Keratinocyte (primary cell): Measurements from ENCODE around the gene CUTC. TPM values are rescaled to one million over a fixed set of nuclear protein-coding genes. Genes with fewer than 3 reads are reported as not detected.

Experiments
- DNase-seq: peaks from one replicate; pipeline ENCODE4 v3.0.0-alpha.2; 2011; ENCODE audit warnings: low read depth, missing footprints, low spot score
- FAIRE-seq: peaks from 2 replicates; lab custom pipeline; 2011; peaks lifted over from hg19 to GRCh38; lab: Jason Lieb, UNC
- H2AFZ ChIP-seq: 2 replicates; pipeline ENCODE4 v1.6.0; 2012; ENCODE audit warnings: low read length, control low read depth, inconsistent platforms; ENCODE audit not compliant: control insufficient read depth
- H3K27ac ChIP-seq: 2 replicates; pipeline ENCODE4 v1.5.1; 2011; ENCODE audit warnings: low read length; ENCODE audit not compliant: control insufficient read depth, insufficient read depth
- H3K27me3 ChIP-seq: 3 replicates; pipeline ENCODE4 v1.6.0; 2011; ENCODE audit warnings: low read length; ENCODE audit not compliant: control insufficient read depth, insufficient read depth; ENCODE audit errors: extremely low read depth
- H3K36me3 ChIP-seq, 2 experiments: 2 replicates in 1 of 2; 3 replicates in 1 of 2; pipeline ENCODE4 v1.5.1; 2011; ENCODE audit warnings: low read length in 2 of 2, mild to moderate bottlenecking in 1 of 2; ENCODE audit not compliant: control insufficient read depth in 2 of 2, insufficient read depth in 2 of 2; ENCODE audit errors: extremely low read depth in 1 of 2
- H3K4me1 ChIP-seq: 3 replicates; pipeline ENCODE4 v1.5.1; 2011; ENCODE audit warnings: low read length; ENCODE audit not compliant: control insufficient read depth, insufficient read depth; ENCODE audit errors: extremely low read depth
- H3K4me2 ChIP-seq: 3 replicates; pipeline ENCODE4 v1.6.0; 2011; ENCODE audit warnings: low read depth, low read length; ENCODE audit not compliant: control insufficient read depth, insufficient read depth; ENCODE audit errors: extremely low read depth
- H3K4me3 ChIP-seq, 3 experiments: fragments of 200-600 bp in 1 of 3; sonication (generic) in 1 of 3; 2 replicates in 2 of 3; 3 replicates in 1 of 3; pipeline ENCODE4 v1.5.1; 2011 to 2016; ENCODE audit warnings: low read length in 3 of 3, mild to moderate bottlenecking in 3 of 3, control low read depth in 2 of 3, inconsistent platforms in 1 of 3, low read depth in 1 of 3, mixed read lengths in 1 of 3, mixed run types in 1 of 3, moderate library complexity in 1 of 3; ENCODE audit not compliant: control insufficient read depth in 2 of 3, insufficient read depth in 2 of 3; ENCODE audit errors: extremely low read depth in 1 of 3
- H3K79me2 ChIP-seq: 2 replicates; pipeline ENCODE4 v1.6.0; 2012; ENCODE audit warnings: low read length; ENCODE audit not compliant: control insufficient read depth, insufficient read depth
- H3K9ac ChIP-seq: 3 replicates; pipeline ENCODE4 v1.6.0; 2011; ENCODE audit warnings: low read length; ENCODE audit not compliant: control insufficient read depth, insufficient read depth; ENCODE audit errors: extremely low read depth
- H3K9me1 ChIP-seq: 3 replicates; pipeline ENCODE4 v1.6.0; 2011; ENCODE audit warnings: low read length; ENCODE audit not compliant: control insufficient read depth, insufficient read depth; ENCODE audit errors: extremely low read depth
- H3K9me3 ChIP-seq: 2 replicates; pipeline ENCODE4 v1.5.1; 2012; ENCODE audit warnings: low read depth, low read length; ENCODE audit not compliant: control insufficient read depth
- H4K20me1 ChIP-seq: 3 replicates; pipeline ENCODE4 v1.6.0; 2011; ENCODE audit warnings: low read length; ENCODE audit not compliant: control insufficient read depth, insufficient read depth; ENCODE audit errors: extremely low read depth
- EZH2 ChIP-seq: IDR thresholded peaks from one replicate; pipeline ENCODE4 v1.6.1; 2012; ENCODE audit warnings: inconsistent platforms, mild to moderate bottlenecking, low read length, moderate library complexity
- dilution Hi-C: fragments of 300-500 bp; cut with MboI; formaldehyde crosslinking; loops from one replicate; pipeline ENCODE4 v1.7.0; 2020; ENCODE audit warnings: low sequenced_read_pairs; ENCODE audit not compliant: extremely low pct_ligation_motif_present
- polyA plus RNA-seq, 5 experiments: library from polyadenylated mRNA; depleted of rRNA in 3 of 5; stranded (reverse) in 3 of 5; stranded (forward) in 1 of 5; unstranded in 1 of 5; fragments of >200 nt; gene quantifications; 1 replicate in 1 of 5; 2 replicates in 3 of 5; 3 replicates in 1 of 5; pipeline versions ENCODE4 v1.2.1 to v1.2.3, GENCODE V29; 2011 to 2012; ENCODE audit warnings: missing spikeins in 2 of 5, low read depth in 1 of 5, low replicate concordance in 1 of 5
- TF ChIP-seq, protein P1 (sequence below), 3 experiments: IDR thresholded peaks in 1 of 3; conservative IDR thresholded peaks in 1 of 3; optimal IDR thresholded peaks in 1 of 3; 2 replicates in 2 of 3; 3 replicates in 1 of 3; pipeline versions ENCODE3 to v1.5.1; 2011; ENCODE audit warnings: low read length in 3 of 3, mild to moderate bottlenecking in 3 of 3, moderate library complexity in 2 of 3, control low read depth in 1 of 3, inconsistent platforms in 1 of 3; ENCODE audit not compliant: insufficient read depth in 2 of 3; ENCODE audit errors: extremely low read depth in 1 of 3

CUTC gene
- polyA plus RNA-seq, 1 donor (not counting 4 experiments of a cell fraction or from before 2014, with no cell fraction given): 29.5 TPM

DNA sequence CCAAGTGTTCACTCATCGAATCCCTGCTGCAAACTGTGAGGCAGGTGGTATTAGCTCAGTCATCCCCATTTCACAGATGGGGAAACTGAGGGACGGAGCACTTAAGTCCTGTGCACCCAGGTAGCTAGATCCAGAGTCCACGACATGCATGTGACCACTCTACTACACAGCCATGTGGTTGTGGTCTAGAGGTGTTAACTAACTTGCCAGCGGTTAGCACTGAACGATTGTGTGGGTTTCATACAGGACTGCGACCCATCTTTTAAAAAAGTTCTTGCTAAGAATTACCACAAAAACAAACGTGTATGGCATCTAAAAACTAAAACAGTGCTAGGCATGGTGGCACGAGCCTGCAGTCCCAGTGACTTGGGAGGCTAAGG is 34.3 kb downstream of the CUTC start:
- Histone ChIP-seq H2AFZ (no peak overlapping the region), H3K27ac (no peak overlapping the region), H3K79me2 (no peaks in the 10 kb centered on the region), H3K36me3 (no peaks in the 10 kb centered on the region), H3K9ac (no peak overlapping the region), H3K9me1 (no peaks in the 10 kb centered on the region), H3K4me2 (no peak overlapping the region), H3K27me3 (no peaks in the 10 kb centered on the region), H3K4me3 (no peak overlapping the region), H4K20me1 (no peaks in the 10 kb centered on the region), H3K4me1 (no peaks in the 10 kb centered on the region), H3K9me3 (no peaks in the 10 kb centered on the region)
- dilution Hi-C loops: no loop called here
- FAIRE-seq: no peak
- no peak for DNase-seq
- TF ChIP-seq, protein P1, sequence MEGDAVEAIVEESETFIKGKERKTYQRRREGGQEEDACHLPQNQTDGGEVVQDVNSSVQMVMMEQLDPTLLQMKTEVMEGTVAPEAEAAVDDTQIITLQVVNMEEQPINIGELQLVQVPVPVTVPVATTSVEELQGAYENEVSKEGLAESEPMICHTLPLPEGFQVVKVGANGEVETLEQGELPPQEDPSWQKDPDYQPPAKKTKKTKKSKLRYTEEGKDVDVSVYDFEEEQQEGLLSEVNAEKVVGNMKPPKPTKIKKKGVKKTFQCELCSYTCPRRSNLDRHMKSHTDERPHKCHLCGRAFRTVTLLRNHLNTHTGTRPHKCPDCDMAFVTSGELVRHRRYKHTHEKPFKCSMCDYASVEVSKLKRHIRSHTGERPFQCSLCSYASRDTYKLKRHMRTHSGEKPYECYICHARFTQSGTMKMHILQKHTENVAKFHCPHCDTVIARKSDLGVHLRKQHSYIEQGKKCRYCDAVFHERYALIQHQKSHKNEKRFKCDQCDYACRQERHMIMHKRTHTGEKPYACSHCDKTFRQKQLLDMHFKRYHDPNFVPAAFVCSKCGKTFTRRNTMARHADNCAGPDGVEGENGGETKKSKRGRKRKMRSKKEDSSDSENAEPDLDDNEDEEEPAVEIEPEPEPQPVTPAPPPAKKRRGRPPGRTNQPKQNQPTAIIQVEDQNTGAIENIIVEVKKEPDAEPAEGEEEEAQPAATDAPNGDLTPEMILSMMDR (optimal IDR thresholded peaks at IDR 0.05 in 1 of 3, IDR thresholded peaks at IDR 0.05 in 1 of 3, conservative IDR thresholded peaks at IDR 0.05 in 1 of 3; ENCODE audit: extremely low read depth in 1 of 3, insufficient read depth in 2 of 3, low read length in 3 of 3): no peak
- TF ChIP-seq EZH2: no peak

DNA sequence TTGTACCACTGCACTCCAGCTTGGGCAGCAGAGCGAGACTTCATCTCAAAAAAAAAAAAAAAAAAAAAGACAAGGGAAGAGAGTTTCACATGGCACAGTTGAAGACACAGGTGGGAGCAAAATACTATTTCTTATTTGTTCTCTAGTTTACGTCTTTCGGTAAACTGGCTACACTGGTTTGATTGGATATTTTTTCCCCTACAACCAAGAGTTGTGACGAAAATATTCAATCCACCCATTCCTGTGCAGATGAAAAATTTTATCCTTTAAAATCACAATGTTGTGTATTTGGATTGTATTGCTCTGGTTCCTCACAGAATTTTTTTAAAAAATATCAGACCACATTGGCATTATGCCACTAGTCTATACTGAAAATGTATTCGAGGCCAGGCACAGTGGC is 35.9 kb downstream of the CUTC start:
- H3K27ac ChIP-seq: no peak overlapping the region
- no peak for FAIRE-seq
- dilution Hi-C loops: no loop called here

More for the DNA sequence above, 35.9 kb downstream of the CUTC start:
- Histone ChIP-seq H2AFZ (no peak overlapping the region), H3K4me2 (no peak overlapping the region), H4K20me1 (no peaks in the 10 kb centered on the region), H3K27me3 (no peaks in the 10 kb centered on the region), H3K9ac (no peak overlapping the region), H3K79me2 (no peaks in the 10 kb centered on the region), H3K4me1 (no peaks in the 10 kb centered on the region), H3K36me3 (no peaks in the 10 kb centered on the region), H3K9me1 (no peaks in the 10 kb centered on the region), H3K9me3 (no peaks in the 10 kb centered on the region), H3K4me3 (no peak overlapping the region)
- no peak for DNase-seq
- TF ChIP-seq, protein P1 (optimal IDR thresholded peaks at IDR 0.05 in 1 of 3, IDR thresholded peaks at IDR 0.05 in 1 of 3, conservative IDR thresholded peaks at IDR 0.05 in 1 of 3; ENCODE audit: extremely low read depth in 1 of 3, insufficient read depth in 2 of 3, low read length in 3 of 3): no peak
- no peak for TF ChIP-seq EZH2
